Measurements from ENCODE around the gene SET.

SET gene

DNA sequence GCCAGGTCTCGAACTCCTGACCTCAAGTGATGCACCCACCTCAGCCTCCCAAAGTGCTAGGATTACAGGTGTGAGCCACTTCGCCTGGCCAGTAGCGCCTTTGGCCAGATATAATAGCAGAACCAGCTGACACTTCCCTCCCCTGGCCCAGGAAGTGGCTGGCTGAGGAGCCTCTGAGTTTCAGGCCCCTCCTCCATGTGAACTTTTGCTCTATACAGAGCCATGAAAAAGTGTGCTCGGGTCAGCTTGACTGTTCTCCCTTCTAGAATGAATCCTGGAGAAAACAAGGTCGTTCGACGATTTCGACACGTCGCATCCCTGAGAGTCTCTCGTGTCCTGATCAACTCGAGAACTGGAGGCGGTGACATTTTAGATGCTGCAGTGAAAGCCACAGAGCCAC is 43.6 kb downstream of the SET start:
- DNase-seq: no peak

DNA sequence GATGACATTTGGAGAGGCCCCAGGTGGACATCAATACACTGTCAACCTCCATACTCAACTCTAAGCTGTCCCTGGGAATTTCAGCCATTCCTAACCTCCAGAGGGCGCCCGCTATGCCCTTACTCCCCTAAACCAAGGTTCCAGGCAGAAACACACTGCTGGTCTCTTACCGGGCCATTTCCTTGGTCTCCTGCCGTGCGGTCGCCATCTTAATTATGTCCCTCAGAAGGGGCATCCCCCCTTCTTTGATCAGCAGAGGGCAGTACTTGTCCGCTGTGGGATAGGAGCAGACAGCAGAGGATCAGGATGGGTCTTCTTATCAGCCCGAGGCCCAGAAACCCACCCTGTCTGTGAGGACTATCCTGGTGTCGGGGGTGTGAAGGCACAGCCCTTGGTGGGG is 44.2 kb downstream of the SET start:
- DNase-seq: peak; percentile 89

DNA sequence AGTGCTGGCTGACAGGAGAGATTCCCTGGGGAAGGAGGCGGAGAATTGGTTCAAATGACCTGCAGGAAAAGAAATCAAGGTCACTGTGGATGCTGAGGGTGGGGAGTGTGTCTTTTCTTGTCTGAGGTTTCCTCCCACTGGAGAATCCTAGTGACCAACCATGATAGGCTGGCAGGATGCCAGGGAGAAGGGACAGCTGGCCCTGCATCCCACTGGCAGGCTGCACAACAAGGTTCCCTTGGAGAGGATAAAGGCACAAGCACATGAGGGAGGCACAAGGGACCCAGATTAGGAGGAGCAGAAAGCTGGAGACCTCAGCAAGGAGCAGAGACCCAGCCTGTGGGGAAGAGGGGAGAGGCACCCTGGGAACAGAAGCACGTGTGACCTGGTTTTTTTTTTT is 46.4 kb downstream of the SET start:
- no peak for DNase-seq

DNA sequence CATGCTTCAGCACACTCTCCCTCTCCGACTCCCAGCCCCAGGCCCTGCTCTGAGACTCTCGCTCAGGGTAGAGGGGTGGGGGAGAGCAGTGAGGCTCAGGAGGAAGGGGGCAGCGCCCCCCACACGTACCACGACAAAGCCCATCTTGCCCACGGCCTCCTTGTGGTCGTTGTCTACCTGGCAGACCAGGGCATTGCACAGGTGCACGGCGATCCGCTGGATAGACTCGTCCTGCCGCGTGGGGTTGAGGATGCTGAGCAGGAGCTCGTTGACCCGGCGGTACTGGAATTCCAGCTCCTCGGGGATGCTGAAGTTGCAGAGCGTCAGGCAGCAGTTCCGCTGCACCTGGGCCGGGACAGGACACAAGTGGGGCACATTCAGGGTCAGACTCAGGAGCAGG is 53.4 kb downstream of the SET start:
- DNase-seq: no peak

DNA sequence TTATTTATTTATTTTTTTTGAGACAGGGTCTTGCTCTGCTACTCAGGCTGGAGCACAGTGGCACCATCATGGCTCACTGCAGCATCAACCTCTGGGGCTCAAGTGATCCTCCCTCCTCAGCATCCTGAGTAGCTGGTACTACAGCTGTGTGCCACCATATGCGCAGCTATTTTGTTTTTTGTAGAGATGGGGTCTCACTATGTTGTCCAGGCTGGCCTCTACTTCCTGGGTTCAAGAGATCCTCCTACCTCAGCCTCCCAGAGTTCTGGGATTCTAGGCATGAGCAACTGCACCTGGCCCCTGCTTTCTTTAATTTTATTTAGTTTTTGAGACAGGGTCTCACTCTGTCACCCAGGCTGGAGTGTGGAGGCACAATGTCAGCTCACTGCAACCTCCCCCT is 54.4 kb downstream of the SET start:
- DNase-seq: no peak

Data from HCEC 1CT (cell line).